NCI-H345 treated with DMSO at 0.1 percent for 48 hours (cell line): ENCODE results near the gene FLYWCH1.

ENCODE experiments used
- DNase-seq: peaks from one replicate; lab custom pipeline; 2025; ENCODE audit not compliant: unreplicated experiment; lab: John Stamatoyannopoulos, UW

The FLYWCH1 gene

GRCh38 chr16:2966808-2967191, 55.1 kb downstream of the FLYWCH1 start:
- DNase-seq = no peak

GRCh38 chr16:2967211-2967631, 55.5 kb downstream of the FLYWCH1 start:
- no peak for DNase-seq

GRCh38 chr16:2967721-2968161, 56.0 kb downstream of the FLYWCH1 start:
- no peak for DNase-seq

GRCh38 chr16:2968368-2968737, 56.6 kb downstream of the FLYWCH1 start:
- DNase-seq = no peak

GRCh38 chr16:2968738-2969544, 57.2 kb downstream of the FLYWCH1 start, which contains the start of gene PAQR4:
PAQR4 (plus strand) TSS chr16:2969348; CDS start chr16:2969675, 327 bp downstream.
- DNase-seq = peak; percentile 77

- no peak for DNase-seq
These were observed 58.1 kb downstream of the FLYWCH1 start for GRCh38 chr16:2969545-2970521.

GRCh38 chr16:2970563-2970962, 58.8 kb downstream of the FLYWCH1 start:
- no peak for DNase-seq

GRCh38 chr16:2971134-2971984, 59.6 kb downstream of the FLYWCH1 start:
- DNase-seq = no peak

- DNase-seq = peak; percentile 54
These were observed 60.5 kb downstream of the FLYWCH1 start for GRCh38 chr16:2971985-2972784.

- DNase-seq = no peak
These were observed 61.4 kb downstream of the FLYWCH1 start for GRCh38 chr16:2973093-2973492.

GRCh38 chr16:2973605-2974318, 62.0 kb downstream of the FLYWCH1 start:
- DNase-seq = no peak

GRCh38 chr16:2974319-2975056, 62.8 kb downstream of the FLYWCH1 start:
- no peak for DNase-seq

GRCh38 chr16:2975161-2975795, 63.5 kb downstream of the FLYWCH1 start:
- DNase-seq = no peak

GRCh38 chr16:2976201-2976600, 64.5 kb downstream of the FLYWCH1 start:
- no peak for DNase-seq

- DNase-seq = no peak
These were observed 64.9 kb downstream of the FLYWCH1 start for GRCh38 chr16:2976673-2977072.

GRCh38 chr16:2977440-2977839, 65.7 kb downstream of the FLYWCH1 start:
- peak; percentile 65 for DNase-seq

GRCh38 chr16:2979669-2980226, 68.0 kb downstream of the FLYWCH1 start:
- DNase-seq = no peak
